ENCODE data around the gene SLC2A5.
A peak's percentile ranks its signal among the peaks of the same experiment; 100 is the strongest.
"Not testable (repeated sequence)": the region's sequence is repeated elsewhere in the genome, so short reads cannot be mapped to it uniquely, and the experiment has no call there.

The SLC2A5 gene

GRCh38 chr1:9035226-9035625 lies 34.2 kb downstream of the SLC2A5 start:
- DNase-seq (ENCODE audit: low spot score), result no peak

GRCh38 chr1:9033363-9033762 lies 36.1 kb downstream of the SLC2A5 start:
- DNase-seq (ENCODE audit: low spot score), result no peak

- DNase-seq (ENCODE audit: low spot score), result no peak
Measured at GRCh38 chr1:9031484-9032259, 37.8 kb downstream of the SLC2A5 start.

- not testable (repeated sequence) for DNase-seq (ENCODE audit: low spot score)
Measured at GRCh38 chr1:9031077-9031476, 38.4 kb downstream of the SLC2A5 start.

- DNase-seq (ENCODE audit: low spot score), result no peak
Measured at GRCh38 chr1:9028921-9029705, 40.3 kb downstream of the SLC2A5 start.

GRCh38 chr1:9027307-9027706 lies 42.1 kb downstream of the SLC2A5 start:
- no peak for DNase-seq (ENCODE audit: low spot score)

- no peak for DNase-seq (ENCODE audit: low spot score)
Measured at GRCh38 chr1:9025449-9025848, 44.0 kb downstream of the SLC2A5 start.

- DNase-seq (ENCODE audit: low spot score), result no peak
Measured at GRCh38 chr1:9024837-9025236, 44.6 kb downstream of the SLC2A5 start.

GRCh38 chr1:9022773-9023172 lies 46.7 kb downstream of the SLC2A5 start:
- no peak for DNase-seq (ENCODE audit: low spot score)

- DNase-seq (ENCODE audit: low spot score), result not testable (repeated sequence)
Measured at GRCh38 chr1:9022026-9022738, 47.3 kb downstream of the SLC2A5 start.

GRCh38 chr1:9020305-9020704 lies 49.1 kb downstream of the SLC2A5 start:
- no peak for DNase-seq (ENCODE audit: low spot score)

GRCh38 chr1:9019896-9020295 lies 49.5 kb downstream of the SLC2A5 start:
- DNase-seq (ENCODE audit: low spot score), result no peak

GRCh38 chr1:9018333-9018732 lies 51.1 kb downstream of the SLC2A5 start:
- no peak for DNase-seq (ENCODE audit: low spot score)

- no peak for DNase-seq (ENCODE audit: low spot score)
Measured at GRCh38 chr1:9016455-9016854, 53.0 kb downstream of the SLC2A5 start.

GRCh38 chr1:9014475-9015375 lies 54.7 kb downstream of the SLC2A5 start:
- DNase-seq (ENCODE audit: low spot score), result no peak

- DNase-seq (ENCODE audit: low spot score), result no peak
Measured at GRCh38 chr1:9013819-9014218, 55.6 kb downstream of the SLC2A5 start.

GRCh38 chr1:9010781-9011323 lies 58.6 kb downstream of the SLC2A5 start:
- DNase-seq (ENCODE audit: low spot score), result no peak

- DNase-seq (ENCODE audit: low spot score), result peak; percentile 60
Measured at GRCh38 chr1:9009438-9010370, 59.7 kb downstream of the SLC2A5 start.

GRCh38 chr1:9008236-9008635 lies 61.2 kb downstream of the SLC2A5 start:
- no peak for DNase-seq (ENCODE audit: low spot score)

- no peak for DNase-seq (ENCODE audit: low spot score)
Measured at GRCh38 chr1:9006956-9007615, 62.3 kb downstream of the SLC2A5 start.

All from D341Med (cell line).